Nephron progenitor cell (in vitro differentiated cells): Measurements from ENCODE around the gene POLR2F.

Experiments used
- DNase-seq: peaks from one replicate; pipeline ENCODE4 v3.0.0; 2021
- H3K27ac Mint-ChIP-seq: 2 replicates; pipeline ENCODE4 v1.8.0; 2021; ENCODE audit warnings: mild to moderate bottlenecking, moderate library complexity, mixed read lengths
- H3K27me3 Mint-ChIP-seq: 2 replicates; pipeline ENCODE4 v1.8.0; 2021; ENCODE audit warnings: mild to moderate bottlenecking, low read depth, mixed read lengths; ENCODE audit not compliant: poor library complexity
- H3K36me3 Mint-ChIP-seq: 2 replicates; pipeline ENCODE4 v1.8.0; 2021; ENCODE audit warnings: low read depth, mixed read lengths
- H3K4me1 Mint-ChIP-seq: 2 replicates; pipeline ENCODE4 v1.8.0; 2021; ENCODE audit warnings: mixed read lengths
- H3K4me3 Mint-ChIP-seq: 2 replicates; pipeline ENCODE4 v1.8.0; 2021; ENCODE audit warnings: mild to moderate bottlenecking, moderate library complexity, mixed read lengths
- H3K9me3 Mint-ChIP-seq: 2 replicates; pipeline ENCODE4 v1.8.0; 2021; ENCODE audit warnings: mild to moderate bottlenecking, moderate library complexity, mixed read lengths
- CTCF ChIP-seq: fragments of 200-600 bp; sonication (generic); IDR thresholded peaks from 2 replicates; pipeline ENCODE4 v1.5.0; 2021; ENCODE audit warnings: antibody characterized with exemption

The POLR2F gene

GRCh38 chr22:37913233-37913721, 40.2 kb upstream of the POLR2F start:
- H3K9me3 Mint-ChIP-seq = no peaks in the 10 kb centered on the region
- no peak for DNase-seq
- peaks cover 17% of the 10 kb centered on the region for H3K36me3 Mint-ChIP-seq
- H3K27me3 Mint-ChIP-seq = no peaks in the 10 kb centered on the region
- H3K4me1 Mint-ChIP-seq = peaks cover 39% of the 10 kb centered on the region
- TF ChIP-seq CTCF = no peak
- no peak overlapping the region for H3K4me3 Mint-ChIP-seq
- peak overlapping the region; percentile 61 for H3K27ac Mint-ChIP-seq

- Mint-ChIP-seq H3K27ac (no peak overlapping the region), H3K4me1 (peaks cover 17% of the 10 kb centered on the region), H3K4me3 (no peak overlapping the region), H3K27me3 (no peaks in the 10 kb centered on the region), H3K36me3 (peaks cover 17% of the 10 kb centered on the region), H3K9me3 (no peaks in the 10 kb centered on the region)
- no peak for TF ChIP-seq CTCF
- no peak for DNase-seq
Observed at GRCh38 chr22:37916311-37916710, 37.2 kb upstream of the POLR2F start.

DNA sequence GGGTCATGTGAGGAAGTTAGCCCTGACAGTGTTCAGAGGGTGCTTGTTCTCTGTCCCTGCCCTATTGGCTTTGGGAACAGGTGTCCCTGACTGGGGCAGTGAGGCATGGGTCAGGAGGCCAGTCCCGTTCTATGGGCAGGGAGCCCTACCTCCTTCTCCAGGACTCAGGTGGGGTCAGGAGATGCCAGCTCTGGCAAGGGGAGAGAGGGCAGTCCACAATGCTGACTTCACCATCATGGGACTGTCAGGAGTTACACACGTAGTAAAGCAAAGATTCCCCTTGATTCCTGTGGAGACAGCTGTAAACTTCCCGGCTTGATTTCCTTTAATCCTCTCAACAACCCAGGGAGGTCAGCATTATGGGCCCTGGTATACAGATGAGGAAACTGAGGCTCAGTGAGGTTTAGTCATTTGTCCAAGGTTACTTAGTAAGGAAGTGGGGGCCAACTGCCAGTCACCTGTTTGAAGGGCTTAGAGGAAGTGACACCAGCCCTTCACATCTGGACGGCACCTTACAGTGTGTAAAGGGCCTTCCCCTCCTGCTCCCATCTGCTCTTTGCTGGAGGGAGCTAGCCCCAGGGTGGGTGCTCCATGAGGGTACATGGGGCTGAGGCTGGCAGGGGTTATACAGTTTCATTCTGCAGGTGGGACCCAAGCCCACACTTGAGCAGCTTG, 35.5 kb upstream of the POLR2F start:
- DNase-seq = no peak
- Mint-ChIP-seq H3K4me1 (peaks cover 11% of the 10 kb centered on the region), H3K27ac (peak overlapping the region; percentile 95), H3K4me3 (no peak overlapping the region), H3K27me3 (no peaks in the 10 kb centered on the region), H3K36me3 (peaks cover 16% of the 10 kb centered on the region), H3K9me3 (no peaks in the 10 kb centered on the region)
- no peak for TF ChIP-seq CTCF

GRCh38 chr22:37918580-37919270, 34.8 kb upstream of the POLR2F start:
- Mint-ChIP-seq H3K27me3 (peaks cover 1% of the 10 kb centered on the region), H3K27ac (peak overlapping the region; percentile 95), H3K36me3 (peaks cover 10% of the 10 kb centered on the region), H3K9me3 (no peaks in the 10 kb centered on the region), H3K4me3 (no peak overlapping the region), H3K4me1 (peaks cover 11% of the 10 kb centered on the region)
- TF ChIP-seq CTCF = no peak
- peak; percentile 29 for DNase-seq

- TF ChIP-seq CTCF = no peak
- H3K27ac Mint-ChIP-seq = peak overlapping the region; percentile 15
- no peak for DNase-seq
- H3K27me3 Mint-ChIP-seq = peaks cover 2% of the 10 kb centered on the region
- H3K36me3 Mint-ChIP-seq = peaks cover 8% of the 10 kb centered on the region
- peaks cover 14% of the 10 kb centered on the region for H3K4me1 Mint-ChIP-seq
- no peaks in the 10 kb centered on the region for H3K9me3 Mint-ChIP-seq
- no peak overlapping the region for H3K4me3 Mint-ChIP-seq
Observed at GRCh38 chr22:37920126-37920525, 33.4 kb upstream of the POLR2F start.
